ENCODE data around the gene TMEM132C. TPM values are rescaled to one million over a fixed set of nuclear protein-coding genes. Genes with fewer than 3 reads are reported as not detected.

TMEM132C gene
- total RNA-seq, 1 donor: not detected

DNA sequence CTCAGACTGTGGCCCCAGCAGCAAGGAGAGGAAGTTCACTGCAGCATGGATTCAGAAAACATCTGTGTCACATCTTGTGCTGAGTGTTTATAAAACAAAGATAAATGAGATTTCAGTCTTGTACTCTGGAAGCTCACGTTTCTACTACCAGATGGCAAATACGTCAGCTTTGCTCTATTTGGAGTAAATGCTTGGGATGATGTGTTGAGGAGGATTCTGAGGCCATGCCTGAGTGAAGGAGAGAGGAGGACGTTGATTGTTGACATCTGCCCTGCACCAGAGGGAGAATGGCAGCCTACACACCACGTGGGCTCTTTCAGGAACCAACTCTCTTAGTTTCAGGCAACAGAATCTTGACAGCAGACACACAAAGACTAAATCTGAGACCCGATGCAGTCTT lies 188.9 kb downstream of the TMEM132C start:
- peak; percentile 7 for DNase-seq (ENCODE audit: low read depth)
- TF ChIP-seq, protein P1, sequence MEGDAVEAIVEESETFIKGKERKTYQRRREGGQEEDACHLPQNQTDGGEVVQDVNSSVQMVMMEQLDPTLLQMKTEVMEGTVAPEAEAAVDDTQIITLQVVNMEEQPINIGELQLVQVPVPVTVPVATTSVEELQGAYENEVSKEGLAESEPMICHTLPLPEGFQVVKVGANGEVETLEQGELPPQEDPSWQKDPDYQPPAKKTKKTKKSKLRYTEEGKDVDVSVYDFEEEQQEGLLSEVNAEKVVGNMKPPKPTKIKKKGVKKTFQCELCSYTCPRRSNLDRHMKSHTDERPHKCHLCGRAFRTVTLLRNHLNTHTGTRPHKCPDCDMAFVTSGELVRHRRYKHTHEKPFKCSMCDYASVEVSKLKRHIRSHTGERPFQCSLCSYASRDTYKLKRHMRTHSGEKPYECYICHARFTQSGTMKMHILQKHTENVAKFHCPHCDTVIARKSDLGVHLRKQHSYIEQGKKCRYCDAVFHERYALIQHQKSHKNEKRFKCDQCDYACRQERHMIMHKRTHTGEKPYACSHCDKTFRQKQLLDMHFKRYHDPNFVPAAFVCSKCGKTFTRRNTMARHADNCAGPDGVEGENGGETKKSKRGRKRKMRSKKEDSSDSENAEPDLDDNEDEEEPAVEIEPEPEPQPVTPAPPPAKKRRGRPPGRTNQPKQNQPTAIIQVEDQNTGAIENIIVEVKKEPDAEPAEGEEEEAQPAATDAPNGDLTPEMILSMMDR (IDR thresholded peaks at IDR 0.05; ENCODE audit: insufficient read depth, low read depth, low read length): no peak
- no peak overlapping the region for H3K4me3 ChIP-seq (ENCODE audit: low read depth, low read length)

DNA sequence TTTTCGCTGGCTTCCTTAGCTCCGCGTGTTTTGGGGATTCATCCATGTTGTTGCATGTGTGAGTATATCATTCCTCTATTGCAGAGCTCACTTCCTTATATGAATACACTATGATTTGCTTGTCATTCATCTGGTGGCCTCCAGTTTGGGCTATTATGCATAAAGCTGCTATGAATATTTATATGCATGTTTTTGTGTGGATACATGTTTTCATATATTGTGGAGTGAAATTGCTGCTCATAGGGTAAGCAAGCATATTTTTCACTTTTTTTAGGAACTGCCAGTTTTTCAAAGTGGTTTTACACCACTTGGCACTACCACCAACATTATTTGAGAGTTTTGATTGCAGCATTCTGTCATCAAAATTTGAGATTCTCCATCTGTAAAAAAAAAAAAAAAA lies 190.0 kb downstream of the TMEM132C start:
- no peak overlapping the region for H3K4me3 ChIP-seq (ENCODE audit: low read depth, low read length)
- DNase-seq (ENCODE audit: low read depth): no peak
- TF ChIP-seq, protein P1 (IDR thresholded peaks at IDR 0.05; ENCODE audit: insufficient read depth, low read depth, low read length): no peak

DNA sequence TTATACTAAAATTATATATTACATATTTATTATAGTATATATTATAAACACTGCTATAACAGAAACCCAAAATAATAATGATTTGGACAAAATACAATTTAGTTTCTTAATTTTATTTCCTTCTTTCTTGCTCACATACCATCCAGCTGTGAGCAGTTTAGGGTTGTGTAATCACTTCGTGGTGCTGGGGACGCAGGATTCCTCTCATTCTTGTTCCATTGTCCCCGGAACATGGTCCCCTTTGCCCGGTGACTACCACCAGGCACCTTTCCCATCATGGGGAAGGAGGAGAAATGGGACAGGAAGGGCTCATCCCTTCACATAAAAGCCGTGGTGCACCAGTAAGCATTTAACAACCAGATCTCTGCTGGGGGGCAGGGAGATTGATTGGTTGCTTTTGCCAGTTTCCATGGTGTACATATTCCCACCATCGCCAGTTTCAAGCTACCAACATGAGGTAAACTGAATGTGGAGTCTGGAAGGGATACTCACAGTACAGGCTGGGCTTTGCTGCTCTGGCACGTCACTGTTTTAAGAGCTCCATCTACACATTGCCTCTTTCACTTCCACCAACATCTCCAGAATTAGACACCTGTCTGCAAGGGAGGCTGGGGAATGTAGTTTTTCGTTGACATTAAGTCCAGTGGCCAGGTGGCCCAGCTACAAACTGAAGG lies 191.5 kb downstream of the TMEM132C start:
- H3K4me3 ChIP-seq (ENCODE audit: low read depth, low read length): no peak overlapping the region
- no peak for DNase-seq (ENCODE audit: low read depth)
- TF ChIP-seq, protein P1 (IDR thresholded peaks at IDR 0.05; ENCODE audit: insufficient read depth, low read depth, low read length): no peak

DNA sequence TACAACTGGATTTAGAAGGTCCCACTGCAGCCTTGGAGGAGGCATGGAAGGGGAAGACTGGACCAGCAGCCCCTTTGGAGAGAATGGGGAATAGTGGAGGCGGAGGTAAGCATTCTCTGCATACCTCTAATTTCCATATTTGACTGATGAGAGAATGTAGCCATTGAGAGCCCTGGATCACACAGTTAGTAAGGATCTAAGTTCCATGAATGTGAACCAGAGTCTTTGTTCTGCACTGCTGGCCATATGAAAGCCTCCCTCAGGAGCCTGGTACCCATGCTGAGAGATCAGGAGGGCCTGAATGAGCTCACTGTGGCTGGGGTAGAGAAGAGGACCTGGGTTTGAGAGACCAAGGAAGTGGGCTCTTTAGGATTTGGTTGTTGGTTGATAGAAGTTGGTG lies 192.1 kb downstream of the TMEM132C start:
- no peak for DNase-seq (ENCODE audit: low read depth)
- no peak overlapping the region for H3K4me3 ChIP-seq (ENCODE audit: low read depth, low read length)
- TF ChIP-seq, protein P1 (IDR thresholded peaks at IDR 0.05; ENCODE audit: insufficient read depth, low read depth, low read length): no peak

DNA sequence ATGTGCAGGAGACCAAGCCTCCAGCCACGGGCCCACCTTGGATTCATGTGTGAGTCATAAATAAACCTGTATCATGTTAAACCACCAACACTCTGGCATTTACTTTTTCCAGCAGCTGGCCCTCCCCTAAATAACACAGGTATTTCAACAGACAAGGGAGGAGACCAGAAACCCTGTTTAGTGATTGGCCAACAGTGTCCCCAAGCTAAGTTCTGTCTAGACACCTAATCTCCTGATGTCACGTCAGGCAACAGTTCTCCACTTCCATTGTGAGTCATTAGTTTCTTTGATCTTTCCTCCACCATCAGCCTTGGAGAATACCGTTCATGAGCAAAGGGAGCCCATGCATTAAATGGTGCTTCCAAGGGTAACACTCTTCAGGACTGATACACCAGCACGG lies 196.9 kb downstream of the TMEM132C start:
- no peak overlapping the region for H3K4me3 ChIP-seq (ENCODE audit: low read depth, low read length)
- DNase-seq (ENCODE audit: low read depth): no peak
- TF ChIP-seq, protein P1 (IDR thresholded peaks at IDR 0.05; ENCODE audit: insufficient read depth, low read depth, low read length): no peak

DNA sequence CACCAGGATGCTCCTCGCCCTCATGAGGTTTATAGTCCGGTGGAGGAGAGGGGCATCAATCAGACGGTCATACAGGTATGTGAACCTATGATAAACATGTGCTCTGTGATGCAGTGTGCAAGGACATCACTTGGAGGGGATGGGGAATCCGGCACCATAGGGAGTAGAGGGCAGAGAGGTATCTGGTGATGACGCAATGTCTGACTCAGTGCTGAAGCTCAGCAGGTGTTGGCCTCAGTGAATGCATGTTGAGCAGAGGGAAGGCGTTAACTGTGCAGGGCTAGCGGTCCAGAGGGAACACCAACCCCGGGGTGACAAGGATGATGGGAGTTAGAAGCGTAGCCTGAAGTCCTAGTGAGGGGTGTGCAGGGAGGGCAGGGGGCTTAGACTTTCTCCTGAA lies 200.9 kb downstream of the TMEM132C start:
- DNase-seq (ENCODE audit: low read depth): no peak
- TF ChIP-seq, protein P1 (IDR thresholded peaks at IDR 0.05; ENCODE audit: insufficient read depth, low read depth, low read length): no peak
- no peak overlapping the region for H3K4me3 ChIP-seq (ENCODE audit: low read depth, low read length)

DNA sequence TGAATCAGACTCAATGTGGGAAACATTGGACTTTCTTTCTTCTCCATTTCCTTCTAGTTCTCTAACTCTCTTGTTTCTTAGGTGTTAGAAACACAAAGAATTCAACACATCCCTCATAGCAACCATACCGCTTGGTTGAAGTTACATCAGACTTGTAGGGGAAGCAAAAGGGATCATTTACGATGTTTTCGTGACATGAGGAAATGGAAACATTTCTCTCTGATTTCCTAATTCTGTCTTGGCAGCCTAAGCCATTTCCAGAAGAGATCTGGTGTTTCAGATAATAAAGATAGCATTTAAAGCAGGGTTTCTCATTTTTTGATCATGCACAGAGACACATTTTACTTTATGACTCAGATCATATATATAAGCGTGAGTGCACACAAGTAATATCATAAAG lies 202.0 kb downstream of the TMEM132C start:
- H3K4me3 ChIP-seq (ENCODE audit: low read depth, low read length): no peak overlapping the region
- TF ChIP-seq, protein P1 (IDR thresholded peaks at IDR 0.05; ENCODE audit: insufficient read depth, low read depth, low read length): no peak
- DNase-seq (ENCODE audit: low read depth): no peak
